ENCODE results near the gene TBC1D22A. TPM values are rescaled to one million over a fixed set of nuclear protein-coding genes. Genes with fewer than 3 reads are reported as not detected.

Gene TBC1D22A
- total RNA-seq, 1 experiment from 2014 or later: 27.6 TPM

- no peaks in the 10 kb centered on the region for H3K4me1 Mint-ChIP-seq (ENCODE audit: low read depth, unreplicated experiment)
- no peak for DNase-seq
- CTCF ChIA-PET: no interaction called here
- H3K4me3 Mint-ChIP-seq (ENCODE audit: low read depth, unreplicated experiment): no peak overlapping the region
- no peaks in the 10 kb centered on the region for H3K36me3 Mint-ChIP-seq (ENCODE audit: insufficient read depth, unreplicated experiment)
- intact Hi-C loops (cut with micrococcal nuclease; ENCODE audit: unreplicated experiment): no loop called here
- no TSS peak for BruUV-seq (replicated peaks)
- no peaks in the 10 kb centered on the region for H3K9me3 Mint-ChIP-seq (ENCODE audit: low read depth, unreplicated experiment)
- no peaks in the 10 kb centered on the region for H3K27me3 Mint-ChIP-seq (ENCODE audit: unreplicated experiment)
- no peak overlapping the region for H3K27ac Mint-ChIP-seq (ENCODE audit: unreplicated experiment)
- TF ChIP-seq, protein P1, sequence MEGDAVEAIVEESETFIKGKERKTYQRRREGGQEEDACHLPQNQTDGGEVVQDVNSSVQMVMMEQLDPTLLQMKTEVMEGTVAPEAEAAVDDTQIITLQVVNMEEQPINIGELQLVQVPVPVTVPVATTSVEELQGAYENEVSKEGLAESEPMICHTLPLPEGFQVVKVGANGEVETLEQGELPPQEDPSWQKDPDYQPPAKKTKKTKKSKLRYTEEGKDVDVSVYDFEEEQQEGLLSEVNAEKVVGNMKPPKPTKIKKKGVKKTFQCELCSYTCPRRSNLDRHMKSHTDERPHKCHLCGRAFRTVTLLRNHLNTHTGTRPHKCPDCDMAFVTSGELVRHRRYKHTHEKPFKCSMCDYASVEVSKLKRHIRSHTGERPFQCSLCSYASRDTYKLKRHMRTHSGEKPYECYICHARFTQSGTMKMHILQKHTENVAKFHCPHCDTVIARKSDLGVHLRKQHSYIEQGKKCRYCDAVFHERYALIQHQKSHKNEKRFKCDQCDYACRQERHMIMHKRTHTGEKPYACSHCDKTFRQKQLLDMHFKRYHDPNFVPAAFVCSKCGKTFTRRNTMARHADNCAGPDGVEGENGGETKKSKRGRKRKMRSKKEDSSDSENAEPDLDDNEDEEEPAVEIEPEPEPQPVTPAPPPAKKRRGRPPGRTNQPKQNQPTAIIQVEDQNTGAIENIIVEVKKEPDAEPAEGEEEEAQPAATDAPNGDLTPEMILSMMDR (IDR thresholded peaks at IDR 0.05; ENCODE audit: unreplicated experiment): no peak
Measured at GRCh38 chr22:47144791-47145425, 382.5 kb downstream of the TBC1D22A start.

DNA sequence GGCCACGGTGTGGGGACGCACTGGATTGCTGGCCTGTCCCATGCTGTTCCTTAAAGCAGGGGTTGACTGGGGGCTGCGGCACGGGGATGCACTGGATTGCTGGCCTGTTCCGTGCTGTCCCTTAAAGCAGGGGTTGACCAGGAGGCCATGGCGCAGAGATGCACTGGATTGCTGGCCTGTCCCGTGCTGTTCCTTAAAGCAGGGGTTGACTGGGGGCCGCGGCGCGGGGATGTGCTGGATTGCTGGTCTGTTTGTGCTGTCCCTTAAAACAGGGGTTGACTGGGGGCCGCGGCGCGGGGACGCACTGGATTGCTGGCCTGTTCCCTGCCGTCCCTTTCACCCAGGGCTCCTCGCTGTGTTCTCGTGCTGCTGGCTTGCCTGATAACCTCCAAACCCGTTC, 383.4 kb downstream of the TBC1D22A start:
- Mint-ChIP-seq H3K27ac (ENCODE audit: unreplicated experiment) (no peak overlapping the region), H3K9me3 (ENCODE audit: low read depth, unreplicated experiment) (no peaks in the 10 kb centered on the region), H3K27me3 (ENCODE audit: unreplicated experiment) (no peaks in the 10 kb centered on the region), H3K4me3 (ENCODE audit: low read depth, unreplicated experiment) (no peak overlapping the region), H3K4me1 (ENCODE audit: low read depth, unreplicated experiment) (no peaks in the 10 kb centered on the region), H3K36me3 (ENCODE audit: insufficient read depth, unreplicated experiment) (no peaks in the 10 kb centered on the region)
- intact Hi-C loops (cut with micrococcal nuclease; ENCODE audit: unreplicated experiment): no loop called here
- no peak for DNase-seq
- BruUV-seq (replicated peaks): no TSS peak
- CTCF ChIA-PET: no interaction called here
- TF ChIP-seq, protein P1 (IDR thresholded peaks at IDR 0.05; ENCODE audit: unreplicated experiment): no peak

- CTCF ChIA-PET: no interaction called here
- intact Hi-C loops (cut with micrococcal nuclease; ENCODE audit: unreplicated experiment): no loop called here
- no peak overlapping the region for H3K27ac Mint-ChIP-seq (ENCODE audit: unreplicated experiment)
- TF ChIP-seq, protein P1 (IDR thresholded peaks at IDR 0.05; ENCODE audit: unreplicated experiment): no peak
- H3K36me3 Mint-ChIP-seq (ENCODE audit: insufficient read depth, unreplicated experiment): no peaks in the 10 kb centered on the region
- BruUV-seq (replicated peaks): no TSS peak
- H3K4me3 Mint-ChIP-seq (ENCODE audit: low read depth, unreplicated experiment): no peak overlapping the region
- no peaks in the 10 kb centered on the region for H3K27me3 Mint-ChIP-seq (ENCODE audit: unreplicated experiment)
- no peak for DNase-seq
- no peaks in the 10 kb centered on the region for H3K9me3 Mint-ChIP-seq (ENCODE audit: low read depth, unreplicated experiment)
- no peaks in the 10 kb centered on the region for H3K4me1 Mint-ChIP-seq (ENCODE audit: low read depth, unreplicated experiment)
Measured at GRCh38 chr22:47146391-47146790, 383.9 kb downstream of the TBC1D22A start.

- no peak overlapping the region for H3K27ac Mint-ChIP-seq (ENCODE audit: unreplicated experiment)
- CTCF ChIA-PET: no interaction called here
- H3K27me3 Mint-ChIP-seq (ENCODE audit: unreplicated experiment): no peaks in the 10 kb centered on the region
- H3K4me1 Mint-ChIP-seq (ENCODE audit: low read depth, unreplicated experiment): no peaks in the 10 kb centered on the region
- no peak overlapping the region for H3K4me3 Mint-ChIP-seq (ENCODE audit: low read depth, unreplicated experiment)
- BruUV-seq (replicated peaks): no TSS peak
- TF ChIP-seq, protein P1 (IDR thresholded peaks at IDR 0.05; ENCODE audit: unreplicated experiment): no peak
- intact Hi-C loops (cut with micrococcal nuclease; ENCODE audit: unreplicated experiment): no loop called here
- no peaks in the 10 kb centered on the region for H3K9me3 Mint-ChIP-seq (ENCODE audit: low read depth, unreplicated experiment)
- no peak for DNase-seq
- H3K36me3 Mint-ChIP-seq (ENCODE audit: insufficient read depth, unreplicated experiment): no peaks in the 10 kb centered on the region
Measured at GRCh38 chr22:47146941-47147340, 384.5 kb downstream of the TBC1D22A start.
